ENCODE data around the gene CCNL2. TPM values are rescaled to one million over a fixed set of nuclear protein-coding genes. Genes with fewer than 3 reads are reported as not detected.
A peak's percentile ranks its signal among the peaks of the same experiment; 100 is the strongest.

Gene CCNL2
- total RNA-seq, 4 donors from 2014 or later, result 167 to 307 (median 215) TPM

GRCh38 chr1:1366699-1367066 is 32.5 kb downstream of the CCNL2 start:
- Histone ChIP-seq H3K27me3 (no peaks in the 10 kb centered on the region), H3K36me3 (no peaks in the 10 kb centered on the region), H3K4me3 (replicated peaks in 1 of 3) (no peak overlapping the region), H3K27ac (no peak overlapping the region), H3K4me1 (peaks cover 2% of the 10 kb centered on the region in 2 donors), H3K9me3 (no peaks in the 10 kb centered on the region)
- intact Hi-C loops (cut with DNase I), result no loop called here
- TF ChIP-seq CTCF (IDR thresholded peaks at IDR 0.05), result no peak
- no peak for TF ChIP-seq POLR2A (IDR thresholded peaks at IDR 0.05)
- WGBS, 2 donors, result 94 to 97% methylated on average over 3 of the region's 3 CpGs
- DNase-seq, result no peak

GRCh38 chr1:1365875-1366698 is 33.0 kb downstream of the CCNL2 start:
- H3K36me3 ChIP-seq, result no peaks in the 10 kb centered on the region
- DNase-seq, result no peak
- TF ChIP-seq CTCF (IDR thresholded peaks at IDR 0.05), result no peak
- no peak for TF ChIP-seq POLR2A (IDR thresholded peaks at IDR 0.05)
- H3K4me1 ChIP-seq, result peaks cover 0 to 5% of the 10 kb centered on the region in 2 donors
- H3K9me3 ChIP-seq, result no peaks in the 10 kb centered on the region
- no peaks in the 10 kb centered on the region for H3K27me3 ChIP-seq
- intact Hi-C loops (cut with DNase I), result no loop called here
- no peak overlapping the region for H3K4me3 ChIP-seq (replicated peaks in 1 of 3)
- WGBS, 2 donors, result 84% methylated on average over 10 of the region's 10 CpGs
- H3K27ac ChIP-seq, result no peak overlapping the region

- no peak overlapping the region for H3K27ac ChIP-seq
- H3K36me3 ChIP-seq, result no peaks in the 10 kb centered on the region
- H3K4me1 ChIP-seq, result peaks cover 10 to 23% of the 10 kb centered on the region in 2 donors
- WGBS, 2 donors, result 81% methylated on average over 12 to 14 of the region's 14 CpGs
- H3K27me3 ChIP-seq, result no peaks in the 10 kb centered on the region
- H3K4me3 ChIP-seq (replicated peaks in 1 of 3), result no peak overlapping the region
- DNase-seq, result no peak
- no peaks in the 10 kb centered on the region for H3K9me3 ChIP-seq
- intact Hi-C loops (cut with DNase I), result no loop called here
- TF ChIP-seq POLR2A (IDR thresholded peaks at IDR 0.05), result no peak
Measured at GRCh38 chr1:1364266-1364665, 34.9 kb downstream of the CCNL2 start.

- no peak overlapping the region for H3K4me3 ChIP-seq (replicated peaks in 1 of 3)
- H3K36me3 ChIP-seq, result no peaks in the 10 kb centered on the region
- peak overlapping the region in 1 of 3 donors; percentile 44 for H3K27ac ChIP-seq
- no peaks in the 10 kb centered on the region for H3K27me3 ChIP-seq
- peaks cover 28 to 45% of the 10 kb centered on the region in 2 donors for H3K4me1 ChIP-seq
- H3K9me3 ChIP-seq, result no peaks in the 10 kb centered on the region
- TF ChIP-seq POLR2A (IDR thresholded peaks at IDR 0.05), result no peak
- no peak for TF ChIP-seq CTCF (IDR thresholded peaks at IDR 0.05)
- DNase-seq, result no peak
- intact Hi-C loops (cut with DNase I), result no loop called here
- WGBS, 2 donors, result 28 to 30% methylated on average over 9 to 13 of the region's 13 CpGs
Measured at GRCh38 chr1:1361982-1362423, 37.1 kb downstream of the CCNL2 start.

GRCh38 chr1:1361233-1361981 is 37.7 kb downstream of the CCNL2 start:
- H3K27me3 ChIP-seq, result no peaks in the 10 kb centered on the region
- no peak for TF ChIP-seq POLR2A (IDR thresholded peaks at IDR 0.05)
- WGBS, 2 donors, result 79% methylated on average over 27 of the region's 35 CpGs
- H3K4me3 ChIP-seq (replicated peaks in 1 of 3), result no peak overlapping the region
- DNase-seq, result no peak
- H3K9me3 ChIP-seq, result no peaks in the 10 kb centered on the region
- peak overlapping the region in 1 of 3 donors; percentile 44 for H3K27ac ChIP-seq
- intact Hi-C loops (cut with DNase I), result no loop called here
- peaks cover 34 to 51% of the 10 kb centered on the region in 2 donors for H3K4me1 ChIP-seq
- no peaks in the 10 kb centered on the region for H3K36me3 ChIP-seq
